Kidney epithelial cell (primary cell): ENCODE measurements around the gene PCBP1. TPM values are rescaled to one million over a fixed set of nuclear protein-coding genes. Genes with fewer than 3 reads are reported as not detected.

Experiments
- DNase-seq: peaks from one replicate; pipeline ENCODE4 v3.0.0-alpha.2; 2010; ENCODE audit warnings: low read depth
- H3K27me3 ChIP-seq: 2 replicates; pipeline ENCODE4 v1.6.0; 2011; ENCODE audit warnings: low read length; ENCODE audit not compliant: control insufficient read depth, insufficient read depth
- H3K36me3 ChIP-seq: 2 replicates; pipeline ENCODE4 v1.5.1; 2011; ENCODE audit warnings: low read length; ENCODE audit not compliant: control insufficient read depth, insufficient read depth
- H3K4me3 ChIP-seq: 2 replicates; pipeline ENCODE4 v1.5.1; 2011; ENCODE audit warnings: low read depth, mild to moderate bottlenecking, control low read depth, low read length
- CTCF ChIP-seq: IDR thresholded peaks from 2 replicates; pipeline ENCODE4 v1.5.1; 2011; ENCODE audit warnings: mild to moderate bottlenecking, moderate library complexity, low read length, control low read depth, inconsistent platforms; ENCODE audit not compliant: insufficient read depth, poor library complexity, severe bottlenecking
- total RNA-seq: library from RNA; depleted of rRNA; stranded (reverse); fragments of >200 nt; gene quantifications from 2 replicates; pipeline ENCODE4 v1.2.3, GENCODE V29; 2015

PCBP1 gene
- total RNA-seq, 1 donor from 2014 or later, result 144 TPM

GRCh38 chr2:70083344-70084156 lies 3.7 kb upstream of the PCBP1 start:
- no peak for TF ChIP-seq CTCF
- DNase-seq, result peak; percentile 62

GRCh38 chr2:70084973-70085710 lies 2.1 kb upstream of the PCBP1 start:
- no peaks in the 10 kb centered on the region for H3K36me3 ChIP-seq
- no peak for TF ChIP-seq CTCF
- H3K27me3 ChIP-seq, result no peaks in the 10 kb centered on the region
- H3K4me3 ChIP-seq, result no peak overlapping the region
- DNase-seq, result no peak

More at GRCh38 chr2:70083344-70084156, 3.7 kb upstream of the PCBP1 start:
- Histone ChIP-seq H3K27me3 (no peaks in the 10 kb centered on the region), H3K36me3 (no peaks in the 10 kb centered on the region), H3K4me3 (no peak overlapping the region)

- TF ChIP-seq CTCF, result no peak
- Histone ChIP-seq H3K4me3 (peak overlapping the region; percentile 94), H3K36me3 (no peaks in the 10 kb centered on the region), H3K27me3 (no peaks in the 10 kb centered on the region)
- DNase-seq, result no peak
These were observed 1.5 kb upstream of the PCBP1 start for GRCh38 chr2:70085711-70086277.

GRCh38 chr2:70086278-70086837 lies 919 bp upstream of the PCBP1 start:
- no peak for DNase-seq
- no peak for TF ChIP-seq CTCF
- Histone ChIP-seq H3K27me3 (no peaks in the 10 kb centered on the region), H3K4me3 (peak overlapping the region; percentile 94), H3K36me3 (no peaks in the 10 kb centered on the region)

GRCh38 chr2:70087702-70088597 lies 673 bp downstream of the PCBP1 start:
- peak overlapping the region; percentile 94 for H3K4me3 ChIP-seq
- TF ChIP-seq CTCF, result peak; percentile 1
- H3K36me3 ChIP-seq, result no peaks in the 10 kb centered on the region
- H3K27me3 ChIP-seq, result no peaks in the 10 kb centered on the region
- DNase-seq, result no peak
